GM06990 (cell line): ENCODE data around the gene NEK7.

Experiments used
- DNase-seq: peaks from one replicate; pipeline ENCODE4 v3.0.0-alpha.2; 2011; ENCODE audit not compliant: insufficient read length; ENCODE audit errors: extremely low read depth
- H3K27me3 ChIP-seq: replicated peaks from 2 replicates; pipeline ENCODE4 v1.6.0; 2011; ENCODE audit warnings: low read length; ENCODE audit not compliant: control insufficient read depth, insufficient read depth
- H3K36me3 ChIP-seq: 2 replicates; pipeline ENCODE4 v1.5.1; 2011; ENCODE audit warnings: low read length; ENCODE audit not compliant: control insufficient read depth, insufficient read depth
- H3K4me3 ChIP-seq: replicated peaks from 2 replicates; pipeline ENCODE4 v1.5.1; 2011; ENCODE audit warnings: low read depth, mild to moderate bottlenecking, control low read depth, low read length
- TF ChIP-seq, protein P1 (sequence below): IDR thresholded peaks from 2 replicates; pipeline ENCODE4 v1.5.1; 2011; ENCODE audit warnings: low read length, control low read depth, mild to moderate bottlenecking, inconsistent platforms; ENCODE audit not compliant: insufficient read depth, poor library complexity, severe bottlenecking

The NEK7 gene

DNA sequence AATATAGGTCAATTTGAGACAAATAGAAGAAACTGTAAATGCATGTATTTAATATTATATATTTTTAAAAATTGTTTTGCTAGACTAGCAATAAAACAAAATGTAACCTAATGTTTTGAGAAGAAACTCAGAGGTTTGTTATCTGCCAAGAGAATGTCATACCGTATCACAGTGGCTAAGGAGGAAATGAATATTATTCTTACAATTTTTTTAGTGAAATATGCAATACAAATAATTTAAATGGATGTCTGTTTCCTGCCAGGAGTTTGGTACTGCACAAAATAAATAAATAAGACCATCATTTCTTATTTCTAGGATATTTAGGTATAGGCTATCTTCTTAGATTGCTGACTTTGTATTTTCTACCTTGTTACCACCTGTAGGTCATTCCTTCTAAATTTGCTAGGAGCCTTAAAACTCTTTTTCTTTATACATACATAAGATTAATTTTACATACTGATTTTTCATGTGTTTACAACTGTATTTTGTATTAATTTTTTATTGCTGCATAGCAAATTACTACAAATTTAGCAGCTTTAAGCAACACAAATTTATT lies 113.6 kb downstream of the NEK7 start:
- no peaks in the 10 kb centered on the region for H3K27me3 ChIP-seq
- H3K4me3 ChIP-seq, result no peak overlapping the region
- H3K36me3 ChIP-seq, result peaks cover 1% of the 10 kb centered on the region; the same call in 1 of the 2 replicates
- TF ChIP-seq, protein P1, sequence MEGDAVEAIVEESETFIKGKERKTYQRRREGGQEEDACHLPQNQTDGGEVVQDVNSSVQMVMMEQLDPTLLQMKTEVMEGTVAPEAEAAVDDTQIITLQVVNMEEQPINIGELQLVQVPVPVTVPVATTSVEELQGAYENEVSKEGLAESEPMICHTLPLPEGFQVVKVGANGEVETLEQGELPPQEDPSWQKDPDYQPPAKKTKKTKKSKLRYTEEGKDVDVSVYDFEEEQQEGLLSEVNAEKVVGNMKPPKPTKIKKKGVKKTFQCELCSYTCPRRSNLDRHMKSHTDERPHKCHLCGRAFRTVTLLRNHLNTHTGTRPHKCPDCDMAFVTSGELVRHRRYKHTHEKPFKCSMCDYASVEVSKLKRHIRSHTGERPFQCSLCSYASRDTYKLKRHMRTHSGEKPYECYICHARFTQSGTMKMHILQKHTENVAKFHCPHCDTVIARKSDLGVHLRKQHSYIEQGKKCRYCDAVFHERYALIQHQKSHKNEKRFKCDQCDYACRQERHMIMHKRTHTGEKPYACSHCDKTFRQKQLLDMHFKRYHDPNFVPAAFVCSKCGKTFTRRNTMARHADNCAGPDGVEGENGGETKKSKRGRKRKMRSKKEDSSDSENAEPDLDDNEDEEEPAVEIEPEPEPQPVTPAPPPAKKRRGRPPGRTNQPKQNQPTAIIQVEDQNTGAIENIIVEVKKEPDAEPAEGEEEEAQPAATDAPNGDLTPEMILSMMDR, result no peak
- no peak for DNase-seq

DNA sequence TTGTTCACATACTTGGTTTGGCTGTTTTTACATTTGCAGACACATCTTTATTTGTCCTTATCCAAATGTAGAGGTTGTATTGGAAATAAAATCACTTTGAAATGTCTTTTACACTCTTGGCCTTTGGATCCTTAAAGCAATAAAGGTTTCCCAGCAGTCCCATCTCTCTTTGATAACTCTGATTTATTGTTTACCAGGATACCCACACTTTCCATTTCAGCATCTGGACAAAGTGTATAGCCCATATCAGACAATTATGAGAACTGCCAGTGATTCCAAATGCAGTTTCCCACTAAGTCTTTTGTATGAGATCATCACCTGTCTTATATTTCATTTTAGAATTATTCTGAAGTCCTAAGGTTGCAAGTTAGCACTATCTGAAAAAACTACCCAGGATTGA lies 114.7 kb downstream of the NEK7 start:
- no peak for DNase-seq
- H3K36me3 ChIP-seq, result no peaks in the 10 kb centered on the region
- H3K4me3 ChIP-seq, result no peak overlapping the region
- H3K27me3 ChIP-seq, result no peaks in the 10 kb centered on the region
- TF ChIP-seq, protein P1, result no peak

DNA sequence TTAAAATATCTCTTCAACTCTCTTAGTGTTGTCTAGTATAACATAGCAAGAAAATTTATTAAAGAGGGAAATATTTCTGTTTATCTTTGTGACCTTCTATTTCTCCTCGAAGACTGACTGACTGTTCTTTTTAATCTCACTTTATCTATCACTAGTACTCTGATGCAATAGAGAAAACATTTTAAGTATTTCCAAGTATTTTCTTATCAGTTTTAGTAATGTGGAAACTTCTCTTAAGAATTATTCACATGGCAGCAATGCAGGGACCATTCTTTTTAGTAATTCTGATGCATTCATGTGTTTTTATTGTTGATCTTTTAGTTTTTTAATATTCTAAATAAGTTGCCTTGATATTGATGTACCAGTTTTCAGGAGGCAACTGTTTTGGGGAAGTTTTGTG lies 115.7 kb downstream of the NEK7 start:
- DNase-seq, result no peak
- Histone ChIP-seq H3K4me3 (no peak overlapping the region), H3K27me3 (no peaks in the 10 kb centered on the region), H3K36me3 (no peaks in the 10 kb centered on the region)
- TF ChIP-seq, protein P1, result no peak

DNA sequence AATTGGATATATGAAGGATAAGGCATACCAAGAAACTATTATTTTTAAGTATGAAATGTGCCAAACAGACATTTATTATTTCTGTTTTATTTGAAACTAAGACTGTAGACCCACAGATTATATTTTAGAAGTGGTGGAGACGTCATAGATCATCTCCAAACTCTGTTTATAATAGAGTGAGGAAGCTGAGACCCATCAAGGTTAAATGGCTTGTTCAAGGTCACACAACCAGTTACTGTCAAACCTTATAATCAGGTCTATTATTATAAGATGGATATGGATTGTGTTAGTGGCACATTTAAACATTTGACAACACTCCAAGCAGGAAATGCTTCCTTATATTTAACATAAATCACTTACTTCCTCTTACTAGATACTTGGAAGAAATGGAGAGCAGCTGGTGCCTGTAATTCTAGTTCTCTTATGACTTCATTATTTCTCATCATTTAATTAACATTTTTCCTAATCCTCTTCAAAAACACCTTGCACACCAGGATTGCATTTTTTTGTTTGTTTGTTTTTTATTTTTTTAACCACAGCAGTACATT lies 117.0 kb downstream of the NEK7 start:
- TF ChIP-seq, protein P1, result no peak
- Histone ChIP-seq H3K36me3 (no peaks in the 10 kb centered on the region), H3K4me3 (no peak overlapping the region), H3K27me3 (no peaks in the 10 kb centered on the region)
- DNase-seq, result no peak

DNA sequence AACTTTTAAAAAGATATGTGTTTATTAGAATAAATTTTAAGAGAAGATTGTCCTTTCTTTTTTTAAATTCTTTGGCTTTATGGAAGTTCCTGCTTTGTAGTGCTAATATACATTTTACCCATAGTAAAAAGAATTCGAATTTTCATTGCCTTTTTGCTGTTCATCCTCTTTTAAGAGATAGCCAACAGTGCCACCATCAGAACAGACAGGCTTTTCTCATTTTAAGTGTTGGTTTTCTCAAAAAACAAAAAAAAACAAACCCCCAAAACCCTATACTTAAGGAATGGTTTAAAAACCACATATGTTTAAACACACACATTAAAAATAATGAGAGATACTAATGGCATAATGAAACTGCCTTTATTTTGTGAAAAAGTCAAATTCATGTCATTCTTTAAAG lies 118.8 kb downstream of the NEK7 start:
- H3K27me3 ChIP-seq, result no peaks in the 10 kb centered on the region
- TF ChIP-seq, protein P1, result no peak
- DNase-seq, result no peak
- no peaks in the 10 kb centered on the region for H3K36me3 ChIP-seq
- H3K4me3 ChIP-seq, result no peak overlapping the region

DNA sequence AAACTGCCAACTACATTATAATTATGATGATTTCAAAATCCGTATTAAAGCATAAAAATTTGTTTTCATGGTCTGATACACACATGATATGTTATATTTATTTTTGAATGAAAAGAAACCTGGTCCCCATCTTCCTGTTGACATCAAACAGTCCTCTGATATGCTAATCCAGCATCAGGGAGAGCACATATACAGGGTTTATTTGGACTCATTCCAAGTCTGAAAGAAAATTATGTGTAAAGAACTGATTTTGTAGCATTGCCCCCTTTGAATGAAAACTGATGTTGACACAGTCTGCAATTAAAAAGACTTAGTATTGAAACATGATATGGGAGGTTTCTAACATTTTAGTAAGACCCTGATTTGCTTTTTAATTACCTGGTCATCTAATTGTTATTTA lies 119.4 kb downstream of the NEK7 start:
- TF ChIP-seq, protein P1, result no peak
- no peak for DNase-seq
- H3K4me3 ChIP-seq, result no peak overlapping the region

More for the DNA sequence above, 119.4 kb downstream of the NEK7 start:
- H3K36me3 ChIP-seq, result no peaks in the 10 kb centered on the region
- H3K27me3 ChIP-seq, result no peaks in the 10 kb centered on the region
